Astrocyte of the hippocampus (primary cell): ENCODE results near the gene OR6N2.

Source experiments
- DNase-seq: peaks from one replicate; pipeline ENCODE4 v3.0.0; 2011; ENCODE audit warnings: low read depth, low spot score

OR6N2 gene

GRCh38 chr1:158781104-158781503, at the start of gene OR6N2:
OR6N2 (minus strand) TSS chr1:158781204; CDS start chr1:158777635, 3,569 bp downstream.
- no peak for DNase-seq

DNA sequence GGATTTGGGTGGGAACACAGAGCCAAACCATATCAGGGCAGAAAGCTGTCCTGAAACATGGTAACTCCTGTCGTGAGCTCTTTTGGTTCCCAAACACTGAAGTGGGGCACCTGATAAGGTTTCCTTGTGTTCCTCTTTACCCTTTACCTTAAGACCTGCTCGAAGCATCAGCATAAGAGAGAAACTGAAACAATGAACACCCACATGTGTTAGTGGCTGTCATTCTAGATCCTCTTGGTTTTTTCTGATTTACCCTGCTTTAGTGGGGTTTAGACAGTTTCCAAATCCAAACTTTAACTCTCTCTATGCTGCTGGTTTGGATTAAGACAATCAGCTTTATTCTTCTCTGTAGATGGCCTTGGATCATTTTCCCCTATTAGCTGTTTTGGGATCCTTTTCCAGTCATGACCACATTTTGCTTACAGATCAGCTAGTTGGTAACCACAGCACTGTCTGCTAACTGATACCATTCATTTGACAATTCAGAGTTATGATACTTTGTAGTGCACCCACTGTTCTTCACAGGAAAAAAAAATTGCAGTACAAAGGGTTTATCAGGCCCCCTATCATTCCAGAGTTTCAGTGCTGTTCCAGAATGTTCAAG, 49.2 kb upstream of the OR6N2 start:
- no peak for DNase-seq

GRCh38 chr1:158821723-158822122, 40.7 kb upstream of the OR6N2 start:
- DNase-seq: no peak

GRCh38 chr1:158819461-158820443, 38.7 kb upstream of the OR6N2 start:
- DNase-seq: peak; percentile 14

- peak; percentile 61 for DNase-seq
Observed at GRCh38 chr1:158818975-158819431, 38.0 kb upstream of the OR6N2 start.

DNA sequence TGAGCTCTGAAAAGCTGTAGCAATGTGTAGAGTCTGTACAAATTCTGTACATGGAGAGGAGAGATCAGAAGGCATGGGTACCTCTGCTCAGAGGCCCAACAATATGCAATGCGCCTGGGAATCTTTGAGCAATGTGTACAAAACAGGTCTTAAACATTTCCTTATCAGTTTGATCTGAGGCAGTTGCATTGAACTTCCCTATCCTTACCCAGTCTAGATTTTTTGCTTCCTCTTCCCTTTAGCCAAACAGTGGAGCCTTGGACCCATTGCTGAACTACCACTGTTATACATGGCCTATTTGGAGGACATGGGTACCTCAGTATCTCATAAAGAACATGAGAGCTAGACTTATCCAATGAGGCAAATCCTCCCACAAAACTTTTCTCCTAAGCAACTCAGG, 37.6 kb upstream of the OR6N2 start:
- DNase-seq: no peak

GRCh38 chr1:158814970-158815369, 34.0 kb upstream of the OR6N2 start:
- no peak for DNase-seq

DNA sequence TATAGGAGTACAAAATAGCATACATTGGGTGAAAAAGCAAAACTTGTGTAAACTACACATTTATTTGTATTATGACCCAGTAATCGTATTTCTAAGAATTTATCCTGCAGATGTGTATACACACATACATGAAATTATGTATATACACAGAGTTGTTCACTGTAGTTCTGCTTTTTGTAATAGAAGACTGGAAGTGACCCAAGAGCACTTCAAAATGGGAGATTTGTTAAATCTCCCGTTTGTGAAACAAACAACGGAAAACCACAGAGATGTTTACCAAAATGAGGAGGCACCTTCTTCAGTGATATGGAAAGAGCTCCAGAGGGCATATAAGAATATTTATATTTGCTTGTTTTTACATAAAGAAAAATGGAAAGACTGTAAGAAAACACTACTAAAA, 32.2 kb upstream of the OR6N2 start:
- no peak for DNase-seq

- DNase-seq: no peak
Observed at GRCh38 chr1:158812336-158812735, 31.3 kb upstream of the OR6N2 start.

DNA sequence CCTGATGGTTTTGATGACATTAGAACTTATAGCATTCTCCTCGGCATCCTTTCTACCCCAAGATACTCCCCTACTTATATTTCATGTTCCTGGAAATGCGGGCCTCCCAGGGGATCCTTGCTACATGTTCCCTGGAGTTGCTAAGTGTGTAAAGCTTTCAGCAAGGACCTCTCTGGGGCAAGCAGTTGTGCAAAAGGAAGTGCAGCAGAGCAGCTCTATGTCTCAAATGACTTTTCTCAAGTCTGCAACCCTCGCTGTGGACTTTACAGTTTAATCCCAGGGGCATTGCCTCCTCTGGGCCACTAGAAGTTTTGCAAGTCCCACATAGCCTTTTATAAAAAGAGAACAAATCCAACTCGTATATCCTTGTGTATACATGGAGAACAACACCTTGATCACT, 29.3 kb upstream of the OR6N2 start:
- DNase-seq: no peak

- DNase-seq: no peak
Observed at GRCh38 chr1:158809862-158810261, 28.9 kb upstream of the OR6N2 start.

- DNase-seq: no peak
Observed at GRCh38 chr1:158809256-158809655, 28.3 kb upstream of the OR6N2 start.

- no peak for DNase-seq
Observed at GRCh38 chr1:158806916-158807536, 26.0 kb upstream of the OR6N2 start.

DNA sequence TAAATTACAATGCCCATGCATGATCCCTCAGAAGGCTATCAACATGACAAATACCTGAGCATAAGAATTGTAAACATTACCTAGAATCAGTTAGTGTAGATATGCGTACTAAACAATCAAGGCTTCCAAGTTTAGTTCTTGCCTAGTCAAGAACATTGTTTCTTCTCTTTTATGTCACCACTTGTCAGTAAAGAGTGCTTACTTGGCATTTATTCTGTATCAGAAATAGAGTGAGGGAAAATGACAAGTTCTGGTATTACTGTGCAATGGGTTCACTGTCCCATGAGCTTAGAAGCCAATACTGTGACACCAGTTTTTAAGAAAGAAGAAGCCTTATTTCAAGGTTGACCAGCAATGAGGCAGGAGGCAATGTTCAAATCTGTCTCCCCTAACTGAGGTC, 22.7 kb upstream of the OR6N2 start:
- DNase-seq: no peak

GRCh38 chr1:158801396-158801795, 20.4 kb upstream of the OR6N2 start:
- DNase-seq: no peak

GRCh38 chr1:158800526-158800925, 19.5 kb upstream of the OR6N2 start:
- no peak for DNase-seq

- DNase-seq: no peak
Observed at GRCh38 chr1:158799689-158800088, 18.7 kb upstream of the OR6N2 start.

GRCh38 chr1:158798531-158798930, 17.5 kb upstream of the OR6N2 start:
- DNase-seq: no peak

- DNase-seq: no peak
Observed at GRCh38 chr1:158794247-158794646, 13.2 kb upstream of the OR6N2 start.

DNA sequence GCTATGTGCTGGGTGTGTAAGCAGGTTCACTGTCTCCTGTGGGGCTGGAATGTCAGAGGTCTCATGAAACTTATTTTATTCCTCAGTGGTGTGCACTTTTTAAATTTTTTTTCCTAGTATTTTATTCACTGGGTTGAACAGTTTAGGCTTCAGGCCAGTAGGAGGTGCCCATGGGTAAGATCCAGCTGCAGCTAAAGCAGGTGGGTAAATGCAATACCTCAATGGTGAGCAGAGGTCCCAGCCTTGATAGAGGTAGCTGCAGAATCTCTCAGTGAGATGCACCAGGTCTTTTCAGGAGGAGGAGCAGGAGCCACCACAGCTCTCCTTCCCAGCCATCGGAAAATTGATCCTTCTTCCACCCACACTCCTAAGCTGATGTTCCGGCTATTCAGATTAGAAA, 12.6 kb upstream of the OR6N2 start:
- peak; percentile 2 for DNase-seq

GRCh38 chr1:158771950-158772866, 8.8 kb downstream of the OR6N2 start, which contains the start of gene OR6N1:
OR6N1 (minus strand) TSS chr1:158772195; CDS start chr1:158766682, 5,513 bp downstream.
- DNase-seq: no peak
